GM19463 (cell line): ENCODE measurements around the gene AGAP1.

ENCODE experiments used
- ATAC-seq: cut with Tn5 transposase; IDR thresholded peaks from one replicate; pipeline ENCODE4 v1.9.1; 2021; ENCODE audit warnings: mild to moderate bottlenecking, moderate library complexity; ENCODE audit not compliant: unreplicated experiment

Gene AGAP1

DNA sequence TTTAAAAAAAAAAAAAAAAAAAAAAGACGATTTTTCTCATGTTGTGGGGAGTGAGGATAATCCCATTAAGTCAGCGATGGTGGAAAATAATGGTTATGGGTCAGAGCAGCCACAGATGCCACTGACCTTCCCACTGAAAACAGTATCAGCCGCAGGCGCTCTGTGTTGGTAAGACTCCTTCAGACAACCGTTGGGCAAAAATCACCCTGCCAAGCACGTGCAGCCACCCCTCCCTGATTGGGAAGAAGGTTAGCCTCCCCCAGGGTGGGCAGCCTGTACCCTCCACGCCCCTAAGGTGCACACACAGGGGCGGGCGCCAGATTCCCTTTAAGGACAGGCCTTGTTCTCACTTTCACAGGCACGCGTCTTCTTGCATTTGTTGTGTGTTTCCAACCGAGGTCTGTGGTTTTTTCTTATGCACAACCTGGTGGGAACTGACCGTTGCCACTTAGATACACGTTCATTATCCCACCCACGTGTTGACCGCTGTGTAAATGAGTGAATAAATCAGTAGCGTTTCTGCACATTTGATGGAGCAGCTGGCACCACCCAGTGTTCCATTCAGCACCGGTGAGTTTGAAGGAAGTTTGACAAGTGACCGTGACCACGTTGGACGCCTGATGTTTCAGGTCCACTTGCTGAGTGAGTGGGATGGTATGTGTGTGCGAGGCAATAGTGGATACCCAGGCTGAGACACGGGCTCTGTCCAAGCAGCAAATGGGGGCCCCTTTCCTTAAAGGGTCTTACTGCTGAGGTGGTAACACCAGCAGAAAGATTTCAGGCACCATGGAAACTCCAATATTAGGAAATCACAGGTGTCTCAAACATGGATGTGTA is 476.6 kb downstream of the AGAP1 start:
- ATAC-seq, result no peak

DNA sequence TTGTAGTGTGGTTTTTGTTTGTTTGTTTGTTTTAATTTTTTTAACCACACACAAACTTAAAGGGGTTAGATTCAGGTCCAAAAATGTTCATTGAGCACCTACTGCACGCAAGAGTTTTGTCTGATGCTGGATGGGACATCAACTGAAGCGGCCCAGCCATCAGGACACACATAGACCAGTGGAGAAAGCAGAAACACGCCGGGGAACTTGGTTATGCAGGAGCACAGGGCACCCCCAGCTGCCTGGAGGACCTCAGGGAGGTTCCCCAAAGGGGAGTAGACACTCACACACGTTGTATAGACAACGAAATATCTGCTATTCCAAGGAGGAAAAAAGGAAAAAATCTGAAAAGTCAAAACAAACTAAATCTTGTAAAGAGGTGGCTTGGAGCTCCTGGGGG is 482.7 kb downstream of the AGAP1 start:
- no peak for ATAC-seq

DNA sequence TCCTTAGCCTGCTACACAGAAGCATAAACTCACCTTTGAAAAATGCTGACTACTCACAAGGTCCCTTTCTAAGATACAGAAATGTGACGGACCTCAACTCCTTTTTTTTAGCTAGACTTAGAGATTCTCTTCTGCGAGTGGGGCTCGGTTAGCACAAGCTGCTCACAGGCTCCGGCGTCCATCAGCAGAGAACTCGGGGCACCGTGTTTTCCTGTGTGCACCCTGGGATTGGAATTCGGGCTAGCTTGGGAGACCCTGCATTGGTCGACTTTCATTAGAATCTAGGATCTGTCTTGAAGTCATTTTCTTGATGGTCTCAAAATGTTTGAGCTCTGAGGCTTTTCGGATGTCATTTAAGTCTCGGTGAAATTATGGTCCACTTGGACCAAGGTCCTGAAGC is 483.1 kb downstream of the AGAP1 start:
- no peak for ATAC-seq

DNA sequence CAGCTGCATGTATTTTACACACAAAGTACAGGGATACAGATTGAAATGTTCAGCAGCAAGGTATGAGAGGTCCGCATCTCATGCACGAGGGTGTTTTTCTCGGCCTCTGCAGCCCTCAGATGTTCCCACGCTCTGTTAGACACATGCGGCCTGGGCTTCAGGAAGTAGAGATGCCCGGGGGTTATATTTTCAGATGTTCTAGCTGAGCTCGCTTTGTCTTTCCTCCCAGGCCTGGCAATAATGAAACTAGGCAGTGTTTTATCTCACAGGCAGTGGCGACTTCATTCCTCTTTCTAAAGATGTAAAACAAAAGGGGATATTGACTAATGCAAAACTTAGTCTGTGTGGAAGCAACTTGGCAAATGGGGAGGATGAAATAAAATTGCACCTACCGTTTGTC is 483.6 kb downstream of the AGAP1 start:
- ATAC-seq, result no peak

DNA sequence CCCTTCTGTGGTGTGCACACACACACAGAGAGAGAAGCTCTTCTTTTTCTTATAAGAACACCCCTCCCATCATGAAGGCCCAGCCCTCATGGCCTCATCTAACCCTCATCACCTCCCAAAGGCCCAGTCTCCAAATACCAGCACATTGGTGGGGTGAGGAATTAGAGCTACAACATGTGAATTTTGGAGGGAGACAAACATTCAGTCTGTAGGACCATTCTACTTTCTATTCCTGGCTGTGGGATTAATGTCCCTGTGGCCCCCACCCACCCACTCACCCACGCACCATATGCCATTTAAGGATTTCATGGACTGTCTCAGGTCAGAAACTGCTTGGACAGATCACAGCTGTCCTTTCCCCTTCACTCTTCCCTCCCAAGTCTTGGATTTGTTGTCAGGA is 484.2 kb downstream of the AGAP1 start:
- ATAC-seq, result no peak

DNA sequence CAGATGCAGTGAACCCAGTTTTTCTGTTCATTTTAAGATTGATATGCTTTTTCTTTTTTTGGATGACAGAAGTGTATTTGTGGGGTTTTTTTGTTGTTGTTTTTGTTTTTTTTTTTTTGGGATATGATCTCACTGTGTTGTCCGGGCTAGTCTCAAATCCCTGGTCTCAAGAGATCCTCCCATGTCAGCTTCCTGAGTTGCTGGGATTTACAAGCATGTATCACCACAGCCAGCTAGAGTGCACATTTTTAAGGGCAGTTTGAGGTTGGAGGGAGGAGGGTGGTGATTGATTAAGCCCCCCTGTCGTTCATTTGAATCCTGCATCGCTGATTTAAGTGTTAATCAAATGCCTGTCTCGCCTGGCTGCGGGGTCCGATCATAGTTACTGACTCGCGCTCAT is 485.2 kb downstream of the AGAP1 start:
- no peak for ATAC-seq

DNA sequence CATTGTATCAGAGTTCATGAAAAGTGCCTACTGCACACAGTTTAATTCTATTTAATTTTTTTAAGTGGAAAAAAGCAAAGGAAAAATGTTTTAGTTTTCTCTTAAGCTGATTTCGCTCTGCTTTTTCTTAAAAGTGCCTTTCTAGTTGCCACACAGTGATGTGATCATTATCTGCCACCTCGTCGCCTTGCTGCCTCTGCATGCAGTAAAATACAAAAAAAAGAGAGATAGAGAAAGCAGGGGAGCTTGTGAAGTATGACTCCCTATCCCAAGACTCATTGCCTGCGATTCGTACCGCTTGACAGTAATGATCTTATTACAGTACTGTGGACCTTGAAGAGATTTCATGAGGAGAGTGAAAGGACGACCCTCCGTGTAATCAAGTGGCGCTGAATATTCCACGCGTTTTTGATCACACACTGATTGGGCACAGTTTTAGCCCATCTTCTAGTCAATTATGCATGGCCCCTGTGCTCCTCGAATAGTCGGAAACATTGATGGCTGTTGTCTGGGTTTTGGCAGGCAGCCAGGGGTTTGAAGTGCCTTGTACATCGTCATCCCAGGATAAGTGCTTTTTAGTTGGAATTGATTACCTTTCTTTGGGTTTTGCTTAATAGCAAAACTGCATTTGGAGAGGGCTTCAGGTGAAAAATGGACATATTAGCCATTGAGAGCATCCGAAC is 486.1 kb downstream of the AGAP1 start:
- no peak for ATAC-seq

DNA sequence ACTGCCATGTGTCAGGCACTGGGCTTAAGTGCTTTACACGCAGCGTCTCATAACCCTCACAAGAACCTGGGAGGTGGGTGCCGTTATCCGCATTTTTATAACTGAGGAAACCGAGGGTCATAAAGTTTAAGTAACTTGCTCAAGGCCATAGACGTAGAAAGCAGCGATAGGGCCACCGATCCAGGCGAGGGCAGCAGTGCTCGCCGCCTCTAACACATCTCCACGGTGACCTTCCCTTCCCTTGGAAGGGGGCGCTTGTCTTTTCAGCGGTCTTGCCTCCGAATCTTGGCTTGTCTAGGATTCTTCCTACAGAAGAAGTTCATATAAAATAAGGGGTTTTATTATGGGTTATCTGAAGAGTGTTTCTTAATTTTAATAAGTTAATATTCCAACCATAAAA is 487.8 kb downstream of the AGAP1 start:
- ATAC-seq, result no peak

DNA sequence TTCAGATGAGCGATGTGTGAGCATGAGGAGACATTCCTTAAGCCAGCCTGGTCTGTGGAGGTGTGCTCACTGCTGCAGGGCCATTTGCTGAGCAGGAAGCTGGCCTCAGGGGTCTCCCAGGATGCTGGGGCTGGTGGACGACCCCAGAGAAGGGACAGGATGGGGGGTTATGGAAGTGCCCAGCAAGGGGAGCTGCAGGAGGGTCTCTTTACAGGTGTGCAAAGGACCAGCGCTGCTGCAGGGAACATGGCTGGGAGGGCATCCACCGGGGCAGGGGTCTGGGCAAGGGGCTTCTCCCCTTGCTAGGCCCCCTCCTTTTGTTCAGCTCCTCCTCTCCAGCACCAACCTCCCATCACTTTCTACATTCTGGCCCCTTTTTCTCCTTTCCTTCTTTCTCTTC is 489.2 kb downstream of the AGAP1 start:
- no peak for ATAC-seq

DNA sequence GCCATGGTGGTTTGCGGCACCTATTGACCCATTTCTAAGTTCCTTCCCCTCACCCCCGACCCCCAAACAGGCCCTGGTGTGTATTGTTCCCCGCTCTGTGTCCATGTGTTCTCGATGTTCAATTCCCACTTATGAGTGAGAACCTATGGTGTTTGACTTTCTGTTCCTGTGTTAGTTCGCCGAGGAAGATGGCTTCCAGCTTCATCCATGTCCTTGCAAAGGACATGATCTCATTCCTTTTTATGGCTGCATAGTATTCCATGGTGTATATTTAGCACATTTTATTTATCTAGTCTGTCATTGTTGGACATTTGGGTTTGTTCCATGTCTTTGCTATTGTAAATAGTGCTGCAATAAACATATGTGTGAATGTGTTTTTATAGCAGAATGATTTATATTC is 490.7 kb downstream of the AGAP1 start:
- ATAC-seq, result no peak

DNA sequence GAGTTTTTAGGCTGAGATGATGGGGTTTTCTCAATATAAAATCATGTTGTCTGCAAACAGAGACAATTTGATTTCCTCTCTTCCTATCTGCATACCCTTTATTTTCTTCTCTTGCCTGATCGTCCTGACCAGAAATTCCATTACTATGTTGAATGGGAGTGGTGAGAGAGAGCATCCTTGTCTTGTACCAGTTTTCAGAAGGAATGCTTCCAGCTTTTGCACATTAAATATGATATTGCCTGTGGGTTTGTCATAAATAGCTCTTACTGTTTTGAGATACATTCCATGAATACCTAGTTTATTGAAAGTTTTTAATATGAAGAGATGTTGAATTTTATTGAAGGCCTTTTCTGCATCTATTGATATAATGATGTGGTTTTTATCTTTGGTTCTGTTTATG is 492.5 kb downstream of the AGAP1 start:
- ATAC-seq, result no peak

DNA sequence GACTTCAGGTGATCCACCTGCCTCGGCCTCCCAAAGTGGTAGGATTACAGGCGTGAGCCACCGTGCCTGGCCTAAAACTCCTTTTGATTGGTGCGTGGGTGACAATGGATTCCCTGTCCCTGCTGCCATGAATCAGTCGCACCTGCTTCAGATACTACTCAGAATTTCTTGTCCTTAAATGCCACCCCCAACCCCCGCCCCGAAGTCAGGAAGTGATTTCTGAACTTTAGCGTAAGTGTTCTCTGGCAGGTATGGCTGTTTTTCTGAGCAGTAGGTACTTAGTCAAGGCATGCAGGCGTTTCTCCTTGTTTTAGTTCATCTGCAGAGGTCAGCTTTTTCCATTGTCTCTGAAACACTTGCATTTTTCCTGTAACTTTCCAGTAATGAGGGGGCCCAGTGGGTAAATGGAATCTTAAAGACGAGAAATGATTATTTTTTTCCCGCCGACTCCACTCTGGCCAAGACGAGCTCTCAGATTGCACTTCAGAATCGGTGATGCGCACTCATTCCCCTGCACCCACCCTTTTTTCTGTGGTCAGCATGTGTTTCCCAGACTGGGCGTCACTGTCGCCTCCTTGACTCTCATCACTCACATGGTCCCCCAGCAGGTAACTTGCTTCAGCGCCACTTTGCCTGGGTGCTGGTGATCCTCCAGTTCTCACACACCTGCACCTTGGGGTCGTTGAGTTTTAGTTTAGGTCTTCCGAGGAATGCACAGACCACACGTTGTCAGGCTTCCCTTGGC is 494.6 kb downstream of the AGAP1 start:
- ATAC-seq, result no peak

DNA sequence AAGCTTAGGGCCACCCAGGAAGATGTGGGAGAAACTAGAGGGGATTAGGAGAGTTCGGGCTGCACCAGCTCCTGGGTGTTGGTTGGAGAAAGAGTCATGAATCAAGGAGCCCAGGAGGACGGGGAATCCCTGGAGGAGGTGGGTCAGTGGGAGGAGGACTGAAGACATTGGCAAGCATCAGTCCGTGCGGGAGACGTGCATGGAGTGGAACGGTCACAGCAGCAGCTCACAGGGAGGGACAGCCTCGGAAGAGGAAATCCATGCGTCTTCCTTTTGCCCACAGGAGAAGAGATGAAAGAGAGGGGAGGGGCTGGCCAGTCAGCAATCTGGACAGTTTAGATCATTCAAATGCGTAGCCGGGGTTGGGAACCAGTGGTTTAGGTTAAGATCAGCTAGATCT is 495.7 kb downstream of the AGAP1 start:
- no peak for ATAC-seq

DNA sequence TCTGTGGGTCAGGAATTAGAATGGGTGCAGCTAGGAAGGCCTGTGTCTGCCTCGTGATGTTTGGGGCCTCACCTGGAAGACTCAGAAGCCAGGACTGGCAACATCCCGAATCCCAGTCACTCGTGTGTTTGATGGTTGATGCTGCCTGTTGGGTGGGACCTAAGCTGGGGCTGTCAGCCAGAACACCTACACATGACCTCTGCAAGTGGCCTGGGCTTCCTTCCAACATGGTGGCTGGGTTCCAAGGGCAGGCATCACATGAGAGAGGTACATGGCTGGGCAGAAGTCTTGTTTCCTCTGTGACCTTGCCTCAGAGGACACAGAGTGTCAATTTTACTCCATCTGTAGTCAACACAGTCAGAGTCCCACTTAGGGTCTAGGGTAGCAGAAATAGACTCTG is 496.5 kb downstream of the AGAP1 start:
- no peak for ATAC-seq

DNA sequence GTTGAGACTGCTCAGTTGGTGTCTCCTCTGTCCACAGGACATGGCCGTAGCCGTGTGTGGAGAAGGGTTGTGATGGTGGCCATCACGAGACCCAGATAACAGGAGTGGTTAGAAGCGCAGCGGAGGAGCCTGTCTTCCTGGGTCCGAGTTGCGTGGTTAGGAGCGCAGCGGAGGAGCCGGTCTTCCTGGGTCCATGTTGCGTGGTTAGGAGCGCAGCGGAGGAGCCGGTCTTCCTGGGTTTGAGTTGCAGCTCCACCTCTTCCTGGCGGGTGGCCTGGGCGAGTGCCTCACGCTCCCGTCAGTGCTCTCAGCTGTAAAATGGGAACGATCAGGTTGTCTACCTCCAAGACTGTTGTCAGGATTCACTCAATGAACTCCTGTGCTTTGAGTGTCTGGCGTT is 498.2 kb downstream of the AGAP1 start:
- ATAC-seq, result no peak

DNA sequence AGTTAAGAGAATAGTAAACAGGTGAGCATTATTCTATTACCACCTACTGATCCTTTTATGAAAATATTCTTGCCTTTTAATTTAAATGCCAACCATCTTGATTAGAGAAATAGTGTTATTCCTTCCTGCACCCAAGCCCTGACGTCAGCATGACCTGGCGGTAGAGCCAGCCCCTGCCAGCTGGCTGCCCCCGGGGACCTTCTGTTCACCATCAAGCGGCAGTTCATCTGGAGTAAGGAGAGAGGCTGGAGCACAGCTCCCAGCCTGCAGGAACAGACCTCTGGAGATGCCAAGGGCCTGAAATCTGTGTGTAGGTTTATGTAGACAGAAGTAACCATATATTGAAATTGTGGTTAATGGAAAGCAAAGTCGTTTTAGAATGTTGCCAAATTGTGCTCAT is 502.6 kb downstream of the AGAP1 start:
- ATAC-seq, result no peak

DNA sequence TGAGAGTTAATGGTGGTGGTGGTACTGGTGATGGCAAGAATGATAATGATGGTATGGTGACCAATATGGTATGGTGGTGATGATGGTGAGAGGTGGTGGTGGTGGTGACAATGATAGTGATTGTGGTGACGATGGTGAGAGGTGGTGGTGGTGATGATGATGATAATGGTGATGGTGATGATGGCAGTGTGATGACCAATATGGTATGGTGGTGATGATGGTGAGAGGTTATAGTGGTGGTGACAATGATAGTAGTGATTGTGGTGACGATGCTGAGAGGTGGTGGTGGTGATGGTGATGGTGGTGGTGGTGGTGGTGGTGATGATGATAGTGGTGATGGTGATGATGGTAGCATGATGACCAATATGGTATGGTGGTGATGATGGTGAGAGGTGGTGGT is 505.2 kb downstream of the AGAP1 start:
- no peak for ATAC-seq

DNA sequence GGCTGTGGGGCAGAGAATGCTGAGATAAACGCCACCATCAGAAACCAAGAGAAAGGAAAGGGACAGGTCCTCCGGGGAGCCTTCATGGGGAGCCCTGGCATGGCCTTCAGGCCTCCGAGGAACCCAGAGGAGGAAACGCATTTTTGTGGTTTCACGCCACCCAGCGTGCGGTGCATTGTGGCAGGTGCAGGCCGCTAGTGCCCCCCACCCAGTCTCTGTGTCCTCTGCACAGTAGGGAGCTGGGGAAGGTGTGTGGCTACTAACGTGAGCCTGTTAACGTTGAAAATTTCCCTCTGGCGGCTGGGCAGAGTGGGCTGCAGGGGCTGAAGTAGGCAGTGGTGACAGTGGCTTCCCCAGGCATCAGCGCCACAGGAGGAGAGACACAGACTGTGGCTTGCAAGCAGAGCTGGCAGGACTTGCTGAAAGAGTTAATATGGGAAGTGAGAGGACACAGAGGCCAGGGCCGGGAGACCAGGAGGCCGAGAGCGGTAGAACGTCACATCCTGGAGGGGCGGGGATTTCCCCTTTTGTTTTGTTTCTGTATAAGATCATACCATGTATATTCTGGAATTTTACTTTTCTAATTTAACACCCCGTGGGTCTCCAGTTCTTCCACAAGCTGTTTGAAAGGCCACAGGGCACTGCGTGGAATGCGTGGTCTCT is 507.5 kb downstream of the AGAP1 start:
- ATAC-seq, result no peak

DNA sequence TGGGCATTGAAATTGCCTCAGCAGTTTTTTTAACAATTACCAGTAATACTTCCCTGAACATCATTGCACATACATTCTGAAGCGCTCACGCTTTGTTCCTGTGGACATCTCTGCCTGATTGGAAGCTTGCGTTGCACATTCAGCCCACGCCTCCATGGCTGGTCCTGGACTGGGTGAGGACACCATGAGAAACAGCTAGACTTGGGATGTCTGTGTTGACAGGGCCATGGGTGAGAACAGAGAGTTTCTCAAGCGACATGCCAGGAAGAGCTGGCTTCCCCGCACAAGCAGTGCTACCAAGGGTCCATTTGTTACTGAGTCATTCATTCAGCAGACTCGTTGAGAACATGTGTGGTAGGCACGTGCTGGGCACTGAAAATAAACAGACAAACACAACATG is 508.0 kb downstream of the AGAP1 start:
- no peak for ATAC-seq

DNA sequence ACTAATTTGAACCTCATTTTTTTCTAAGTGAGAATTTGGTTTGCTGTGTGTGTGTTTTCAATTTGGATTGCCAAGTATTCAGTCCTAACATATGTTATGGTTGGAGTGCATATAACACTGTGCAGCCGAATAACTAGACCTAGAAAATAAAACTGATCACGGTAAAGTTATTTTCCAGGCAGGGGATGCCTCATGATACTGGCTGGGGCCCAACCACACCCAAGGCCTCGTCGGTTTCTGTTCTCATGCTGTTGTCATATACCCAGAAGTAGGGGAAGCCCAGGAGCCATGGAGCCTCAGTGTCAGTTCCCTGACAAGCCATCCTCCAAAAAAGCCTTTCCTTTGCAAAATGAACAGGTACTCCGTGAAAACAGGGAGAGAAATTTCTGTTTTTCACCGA is 514.2 kb downstream of the AGAP1 start:
- no peak for ATAC-seq

DNA sequence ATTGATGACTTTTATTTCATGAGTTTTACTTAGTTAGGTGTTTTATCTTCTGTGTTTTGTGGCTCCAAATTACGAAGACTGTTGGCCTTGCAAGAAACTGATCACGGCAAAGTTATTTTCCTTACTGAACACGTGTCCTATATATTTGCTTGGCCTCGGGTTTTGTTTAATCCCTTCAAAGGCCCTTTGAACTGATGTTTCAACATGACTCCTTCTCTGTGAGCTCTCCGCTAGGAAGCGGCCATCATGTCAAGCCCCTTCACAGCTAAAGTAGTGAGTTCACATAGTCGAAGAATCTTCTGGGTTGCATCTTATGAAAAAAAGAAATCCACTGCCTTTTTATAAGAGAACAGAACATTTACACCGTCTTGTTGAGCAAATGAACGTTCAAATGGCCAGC is 515.0 kb downstream of the AGAP1 start:
- no peak for ATAC-seq
